ENCODE measurements around the gene MRFAP1L1.

DNA sequence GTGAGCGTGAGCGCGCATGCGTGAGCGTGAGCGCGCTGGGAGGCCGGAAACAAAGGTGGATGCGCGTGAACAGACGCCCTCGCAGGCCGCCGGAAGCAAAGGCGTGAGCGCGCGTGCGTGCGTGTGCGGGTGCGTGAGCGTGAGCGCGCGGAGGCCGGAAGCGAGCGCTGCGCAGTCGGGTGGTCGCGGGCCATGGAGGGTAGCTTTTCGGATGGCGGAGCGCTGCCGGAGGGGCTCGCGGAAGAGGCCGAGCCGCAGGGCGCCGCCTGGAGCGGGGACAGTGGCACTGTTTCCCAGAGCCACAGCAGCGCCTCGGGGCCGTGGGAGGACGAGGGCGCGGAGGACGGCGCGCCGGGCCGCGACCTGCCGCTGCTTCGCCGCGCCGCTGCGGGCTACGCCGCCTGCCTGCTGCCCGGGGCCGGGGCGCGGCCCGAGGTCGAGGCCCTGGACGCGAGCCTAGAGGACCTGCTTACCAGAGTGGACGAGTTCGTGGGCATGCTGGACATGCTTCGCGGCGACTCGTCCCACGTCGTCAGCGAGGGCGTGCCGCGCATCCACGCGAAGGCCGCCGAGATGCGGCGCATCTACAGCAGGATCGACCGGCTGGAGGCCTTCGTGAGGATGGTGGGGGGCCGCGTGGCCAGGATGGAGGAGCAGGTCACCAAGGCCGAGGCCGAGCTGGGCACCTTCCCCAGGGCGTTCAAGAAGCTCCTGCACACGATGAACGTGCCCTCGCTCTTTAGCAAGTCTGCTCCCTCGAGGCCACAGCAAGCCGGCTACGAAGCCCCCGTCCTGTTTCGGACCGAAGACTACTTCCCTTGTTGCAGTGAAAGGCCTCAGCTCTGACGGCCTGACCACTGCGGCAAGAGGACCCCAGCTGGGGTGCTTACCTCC, 6.6 kb upstream of the MRFAP1L1 start, which contains the start of gene BLOC1S4:
- TF ChIP-seq POLR2AphosphoS5 (IDR thresholded peaks at IDR 0.05; ENCODE audit: low read depth) (peak; percentile 95), EZH2phosphoT487 (IDR thresholded peaks at IDR 0.05; ENCODE audit: unreplicated experiment) (no peak), EZH2 (IDR thresholded peaks at IDR 0.05; ENCODE audit: low read depth, unreplicated experiment) (no peak), ZNF114 (CRISPR knock-in tag; IDR thresholded peaks at IDR 0.05) (no peak)
- TF ChIP-seq, protein P1, sequence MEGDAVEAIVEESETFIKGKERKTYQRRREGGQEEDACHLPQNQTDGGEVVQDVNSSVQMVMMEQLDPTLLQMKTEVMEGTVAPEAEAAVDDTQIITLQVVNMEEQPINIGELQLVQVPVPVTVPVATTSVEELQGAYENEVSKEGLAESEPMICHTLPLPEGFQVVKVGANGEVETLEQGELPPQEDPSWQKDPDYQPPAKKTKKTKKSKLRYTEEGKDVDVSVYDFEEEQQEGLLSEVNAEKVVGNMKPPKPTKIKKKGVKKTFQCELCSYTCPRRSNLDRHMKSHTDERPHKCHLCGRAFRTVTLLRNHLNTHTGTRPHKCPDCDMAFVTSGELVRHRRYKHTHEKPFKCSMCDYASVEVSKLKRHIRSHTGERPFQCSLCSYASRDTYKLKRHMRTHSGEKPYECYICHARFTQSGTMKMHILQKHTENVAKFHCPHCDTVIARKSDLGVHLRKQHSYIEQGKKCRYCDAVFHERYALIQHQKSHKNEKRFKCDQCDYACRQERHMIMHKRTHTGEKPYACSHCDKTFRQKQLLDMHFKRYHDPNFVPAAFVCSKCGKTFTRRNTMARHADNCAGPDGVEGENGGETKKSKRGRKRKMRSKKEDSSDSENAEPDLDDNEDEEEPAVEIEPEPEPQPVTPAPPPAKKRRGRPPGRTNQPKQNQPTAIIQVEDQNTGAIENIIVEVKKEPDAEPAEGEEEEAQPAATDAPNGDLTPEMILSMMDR (conservative IDR thresholded peaks at IDR 0.05; ENCODE audit: low read depth in 2 of 2), result no peak
- TF ChIP-seq, protein P2, sequence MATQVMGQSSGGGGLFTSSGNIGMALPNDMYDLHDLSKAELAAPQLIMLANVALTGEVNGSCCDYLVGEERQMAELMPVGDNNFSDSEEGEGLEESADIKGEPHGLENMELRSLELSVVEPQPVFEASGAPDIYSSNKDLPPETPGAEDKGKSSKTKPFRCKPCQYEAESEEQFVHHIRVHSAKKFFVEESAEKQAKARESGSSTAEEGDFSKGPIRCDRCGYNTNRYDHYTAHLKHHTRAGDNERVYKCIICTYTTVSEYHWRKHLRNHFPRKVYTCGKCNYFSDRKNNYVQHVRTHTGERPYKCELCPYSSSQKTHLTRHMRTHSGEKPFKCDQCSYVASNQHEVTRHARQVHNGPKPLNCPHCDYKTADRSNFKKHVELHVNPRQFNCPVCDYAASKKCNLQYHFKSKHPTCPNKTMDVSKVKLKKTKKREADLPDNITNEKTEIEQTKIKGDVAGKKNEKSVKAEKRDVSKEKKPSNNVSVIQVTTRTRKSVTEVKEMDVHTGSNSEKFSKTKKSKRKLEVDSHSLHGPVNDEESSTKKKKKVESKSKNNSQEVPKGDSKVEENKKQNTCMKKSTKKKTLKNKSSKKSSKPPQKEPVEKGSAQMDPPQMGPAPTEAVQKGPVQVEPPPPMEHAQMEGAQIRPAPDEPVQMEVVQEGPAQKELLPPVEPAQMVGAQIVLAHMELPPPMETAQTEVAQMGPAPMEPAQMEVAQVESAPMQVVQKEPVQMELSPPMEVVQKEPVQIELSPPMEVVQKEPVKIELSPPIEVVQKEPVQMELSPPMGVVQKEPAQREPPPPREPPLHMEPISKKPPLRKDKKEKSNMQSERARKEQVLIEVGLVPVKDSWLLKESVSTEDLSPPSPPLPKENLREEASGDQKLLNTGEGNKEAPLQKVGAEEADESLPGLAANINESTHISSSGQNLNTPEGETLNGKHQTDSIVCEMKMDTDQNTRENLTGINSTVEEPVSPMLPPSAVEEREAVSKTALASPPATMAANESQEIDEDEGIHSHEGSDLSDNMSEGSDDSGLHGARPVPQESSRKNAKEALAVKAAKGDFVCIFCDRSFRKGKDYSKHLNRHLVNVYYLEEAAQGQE (IDR thresholded peaks at IDR 0.05; ENCODE audit: unreplicated experiment), result no peak
